ENCODE data around the gene CNKSR2. TPM values are rescaled to one million over a fixed set of nuclear protein-coding genes. Genes with fewer than 3 reads are reported as not detected.
"Not testable (repeated sequence)": the region's sequence is repeated elsewhere in the genome, so short reads cannot be mapped to it uniquely, and the experiment has no call there.

Gene CNKSR2
- total RNA-seq, 2 experiments from 2014 or later = 9.5 to 10.3 TPM

- H3K4me1 Mint-ChIP-seq = peaks cover 2% of the 10 kb centered on the region
- POLR2A ChIA-PET = no interaction called here
Observed at GRCh38 chrX:21479695-21480270, 105.6 kb downstream of the CNKSR2 start.

GRCh38 chrX:21481761-21482160 lies 107.5 kb downstream of the CNKSR2 start:
- Mint-ChIP-seq H3K4me3 (no peak overlapping the region), H3K27me3 (no peaks in the 10 kb centered on the region), H3K4me1 (peaks cover 2% of the 10 kb centered on the region), H3K36me3 (ENCODE audit: low read depth) (no peaks in the 10 kb centered on the region), H3K9me3 (no peaks in the 10 kb centered on the region), H3K27ac (no peak overlapping the region)
- no peak for DNase-seq
- ChIA-PET POLR2A (no interaction called here), CTCF (no interaction called here)

More at GRCh38 chrX:21479695-21480270, 105.6 kb downstream of the CNKSR2 start:
- Mint-ChIP-seq H3K9me3 (no peaks in the 10 kb centered on the region), H3K27me3 (no peaks in the 10 kb centered on the region), H3K36me3 (ENCODE audit: low read depth) (no peaks in the 10 kb centered on the region), H3K27ac (no peak overlapping the region), H3K4me3 (no peak overlapping the region)
- peak; percentile 18 for DNase-seq
- CTCF ChIA-PET = interaction anchor here (0.9 to 1.3 kb wide), 3 partner anchors 41 to 986 kb away, joined by 3 read pairs; no protein-coding TSS in a partner anchor

- H3K4me3 Mint-ChIP-seq; CTCF ChIA-PET; H3K27me3 Mint-ChIP-seq; H3K9me3 Mint-ChIP-seq; DNase-seq; H3K4me1 Mint-ChIP-seq; H3K36me3 Mint-ChIP-seq (ENCODE audit: low read depth); H3K27ac Mint-ChIP-seq; POLR2A ChIA-PET: not testable (repeated sequence)
Observed at GRCh38 chrX:21484051-21484450, 109.8 kb downstream of the CNKSR2 start.

DNA sequence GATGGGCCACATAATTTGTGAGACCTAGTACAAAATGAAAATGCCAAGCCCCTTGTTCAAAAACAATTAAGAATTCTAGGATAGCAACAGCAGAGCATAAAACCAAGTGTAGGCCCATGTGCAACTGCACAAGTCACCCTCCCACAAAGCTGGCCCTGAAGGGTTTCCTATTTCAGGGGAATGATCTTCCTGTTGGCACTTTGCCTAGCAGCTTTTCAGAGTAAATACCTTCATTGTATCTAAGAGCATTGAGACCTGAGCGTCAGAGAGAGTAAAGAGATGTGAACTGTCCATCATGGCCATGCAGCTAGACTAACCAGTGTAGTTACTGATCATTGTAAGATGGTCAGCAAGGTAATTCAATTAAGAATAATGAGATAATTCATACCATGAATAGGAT lies 113.6 kb downstream of the CNKSR2 start:
- no peak overlapping the region for H3K27ac Mint-ChIP-seq
- no peaks in the 10 kb centered on the region for H3K4me1 Mint-ChIP-seq
- CTCF ChIA-PET = no interaction called here

GRCh38 chrX:21490341-21490740 lies 116.1 kb downstream of the CNKSR2 start:
- Mint-ChIP-seq H3K36me3 (ENCODE audit: low read depth) (no peaks in the 10 kb centered on the region), H3K4me1 (no peaks in the 10 kb centered on the region)
- CTCF ChIA-PET = no interaction called here

More for the DNA sequence above, 113.6 kb downstream of the CNKSR2 start:
- no peak overlapping the region for H3K4me3 Mint-ChIP-seq
- no peaks in the 10 kb centered on the region for H3K27me3 Mint-ChIP-seq
- H3K9me3 Mint-ChIP-seq = no peaks in the 10 kb centered on the region
- no peaks in the 10 kb centered on the region for H3K36me3 Mint-ChIP-seq (ENCODE audit: low read depth)
- DNase-seq = no peak
- POLR2A ChIA-PET = no interaction called here

GRCh38 chrX:21493226-21493830 lies 119.1 kb downstream of the CNKSR2 start:
- POLR2A ChIA-PET = no interaction called here
- H3K27me3 Mint-ChIP-seq = no peaks in the 10 kb centered on the region
- no peaks in the 10 kb centered on the region for H3K36me3 Mint-ChIP-seq (ENCODE audit: low read depth)
- H3K27ac Mint-ChIP-seq = no peak overlapping the region
- H3K4me3 Mint-ChIP-seq = no peak overlapping the region
- H3K4me1 Mint-ChIP-seq = no peaks in the 10 kb centered on the region
- CTCF ChIA-PET = no interaction called here
- no peaks in the 10 kb centered on the region for H3K9me3 Mint-ChIP-seq
- no peak for DNase-seq

More at GRCh38 chrX:21490341-21490740, 116.1 kb downstream of the CNKSR2 start:
- no peak overlapping the region for H3K27ac Mint-ChIP-seq
- no peaks in the 10 kb centered on the region for H3K9me3 Mint-ChIP-seq
- POLR2A ChIA-PET = no interaction called here
- no peak overlapping the region for H3K4me3 Mint-ChIP-seq
- no peak for DNase-seq
- H3K27me3 Mint-ChIP-seq = no peaks in the 10 kb centered on the region

DNA sequence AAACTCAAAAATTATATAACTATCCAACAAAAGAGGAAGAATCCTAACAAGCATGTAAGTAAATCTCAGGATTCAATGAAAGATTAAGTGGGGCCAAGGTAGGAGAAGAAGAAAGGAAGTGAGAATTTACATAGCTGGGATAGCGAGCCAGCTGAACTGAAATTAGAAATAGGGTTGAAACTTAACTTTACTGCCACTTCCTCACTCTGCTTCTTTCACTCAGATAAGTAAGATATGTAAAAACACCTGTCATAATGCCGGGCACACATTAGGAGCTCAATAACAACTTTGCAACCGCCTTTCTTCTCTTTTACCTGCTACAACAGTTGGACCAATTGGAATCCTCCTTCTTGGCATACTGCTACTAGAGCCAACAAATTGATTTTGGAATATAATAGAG lies 129.4 kb downstream of the CNKSR2 start:
- Mint-ChIP-seq H3K27ac (no peak overlapping the region), H3K4me1 (no peaks in the 10 kb centered on the region), H3K4me3 (no peak overlapping the region), H3K27me3 (no peaks in the 10 kb centered on the region), H3K36me3 (ENCODE audit: low read depth) (no peaks in the 10 kb centered on the region), H3K9me3 (no peaks in the 10 kb centered on the region)
- CTCF ChIA-PET = no interaction called here
- no peak for DNase-seq
- POLR2A ChIA-PET = no interaction called here

GRCh38 chrX:21509912-21510311 lies 135.7 kb downstream of the CNKSR2 start:
- H3K27me3 Mint-ChIP-seq = no peaks in the 10 kb centered on the region
- H3K27ac Mint-ChIP-seq = no peak overlapping the region
- no peaks in the 10 kb centered on the region for H3K4me1 Mint-ChIP-seq
- no peaks in the 10 kb centered on the region for H3K9me3 Mint-ChIP-seq
- ChIA-PET CTCF (no interaction called here), POLR2A (no interaction called here)
- H3K4me3 Mint-ChIP-seq = no peak overlapping the region
- DNase-seq = no peak
- no peaks in the 10 kb centered on the region for H3K36me3 Mint-ChIP-seq (ENCODE audit: low read depth)

- POLR2A ChIA-PET = no interaction called here
- no peak for DNase-seq
- Mint-ChIP-seq H3K9me3 (no peaks in the 10 kb centered on the region), H3K4me1 (no peaks in the 10 kb centered on the region), H3K4me3 (no peak overlapping the region), H3K27me3 (no peaks in the 10 kb centered on the region), H3K27ac (no peak overlapping the region), H3K36me3 (ENCODE audit: low read depth) (no peaks in the 10 kb centered on the region)
- CTCF ChIA-PET = no interaction called here
Observed at GRCh38 chrX:21524008-21524407, 149.8 kb downstream of the CNKSR2 start.

GRCh38 chrX:21528076-21528475 lies 153.9 kb downstream of the CNKSR2 start:
- DNase-seq = no peak
- Mint-ChIP-seq H3K27ac (no peak overlapping the region), H3K4me1 (no peaks in the 10 kb centered on the region), H3K36me3 (ENCODE audit: low read depth) (no peaks in the 10 kb centered on the region), H3K4me3 (no peak overlapping the region), H3K9me3 (no peaks in the 10 kb centered on the region), H3K27me3 (no peaks in the 10 kb centered on the region)
- ChIA-PET POLR2A (no interaction called here), CTCF (no interaction called here)

DNA sequence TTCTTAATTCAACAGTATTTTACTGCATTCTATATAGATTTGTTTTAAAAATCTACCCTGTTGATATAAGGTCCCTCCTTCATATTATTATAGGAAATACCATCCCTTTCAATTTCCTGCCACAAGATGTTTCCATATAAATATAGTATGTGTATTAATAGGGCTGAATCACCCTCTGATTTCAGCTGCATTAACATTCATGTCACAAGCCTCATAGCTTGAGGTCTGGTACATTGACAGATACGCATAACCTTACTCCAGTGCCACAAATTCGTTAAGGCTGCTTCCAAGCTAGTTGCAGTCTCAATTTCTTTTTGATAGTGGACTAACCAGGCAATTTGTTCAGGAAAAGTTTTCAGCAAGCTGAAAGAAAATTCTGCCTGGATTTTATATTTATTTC lies 155.6 kb downstream of the CNKSR2 start:
- ChIA-PET POLR2A (no interaction called here), CTCF (no interaction called here)
- H3K27ac Mint-ChIP-seq = no peak overlapping the region
- H3K9me3 Mint-ChIP-seq = no peaks in the 10 kb centered on the region
- H3K4me3 Mint-ChIP-seq = no peak overlapping the region
- H3K36me3 Mint-ChIP-seq (ENCODE audit: low read depth) = no peaks in the 10 kb centered on the region
- DNase-seq = no peak
- H3K4me1 Mint-ChIP-seq = no peaks in the 10 kb centered on the region
- H3K27me3 Mint-ChIP-seq = no peaks in the 10 kb centered on the region

- H3K27ac Mint-ChIP-seq; CTCF ChIA-PET; H3K4me1 Mint-ChIP-seq; H3K27me3 Mint-ChIP-seq; DNase-seq; H3K9me3 Mint-ChIP-seq; H3K36me3 Mint-ChIP-seq (ENCODE audit: low read depth); H3K4me3 Mint-ChIP-seq; POLR2A ChIA-PET: not testable (repeated sequence)
Observed at GRCh38 chrX:21544642-21545041, 170.4 kb downstream of the CNKSR2 start.

- ChIA-PET CTCF (no interaction called here), POLR2A (no interaction called here)
- Mint-ChIP-seq H3K4me3 (no peak overlapping the region), H3K9me3 (no peaks in the 10 kb centered on the region), H3K36me3 (ENCODE audit: low read depth) (peaks cover 4% of the 10 kb centered on the region), H3K27me3 (no peaks in the 10 kb centered on the region), H3K4me1 (no peaks in the 10 kb centered on the region), H3K27ac (no peak overlapping the region)
- no peak for DNase-seq
Observed at GRCh38 chrX:21559417-21559816, 185.2 kb downstream of the CNKSR2 start.

- no peak overlapping the region for H3K4me3 Mint-ChIP-seq
- ChIA-PET CTCF (no interaction called here), POLR2A (no interaction called here)
- no peak overlapping the region for H3K27ac Mint-ChIP-seq
- H3K27me3 Mint-ChIP-seq = no peaks in the 10 kb centered on the region
- H3K36me3 Mint-ChIP-seq (ENCODE audit: low read depth) = peaks cover 4% of the 10 kb centered on the region
- H3K9me3 Mint-ChIP-seq = no peaks in the 10 kb centered on the region
- no peak for DNase-seq
- H3K4me1 Mint-ChIP-seq = no peaks in the 10 kb centered on the region
Observed at GRCh38 chrX:21565025-21565424, 190.8 kb downstream of the CNKSR2 start.
